WTC11 (cell line): ENCODE results near the gene MIDN. TPM values are rescaled to one million over a fixed set of nuclear protein-coding genes. Genes with fewer than 3 reads are reported as not detected.

ENCODE experiments used
- ATAC-seq: fragments of 200-7000 bp; cut with Tn5 transposase; 2 replicates; pipeline ENCODE4 v1.10.0; 2021; ENCODE audit warnings: mild to moderate bottlenecking, moderate library complexity
- CTCF ChIA-PET: fragments of 300-600 bp; sonication (Branson Sonifier 250); formaldehyde crosslinking; loops from one replicate; lab custom pipeline; 2021; ENCODE audit warnings: antibody characterized with exemption; lab: Charles Lee
- POLR2A ChIA-PET: fragments of 350-600 bp; sonication (Branson Sonifier 250); formaldehyde crosslinking; loops from one replicate; lab custom pipeline; 2021; ENCODE audit warnings: antibody characterized with exemption; lab: Charles Lee
- DNase-seq: peaks from one replicate; pipeline ENCODE4 v3.0.0; 2021; ENCODE audit warnings: low spot score
- H3K27ac Mint-ChIP-seq: 2 replicates; pipeline ENCODE4 v1.8.0; 2021; ENCODE audit warnings: mixed read lengths
- H3K27me3 Mint-ChIP-seq: 2 replicates; pipeline ENCODE4 v1.8.0; 2021; ENCODE audit warnings: low read depth, mild to moderate bottlenecking, moderate library complexity, mixed read lengths
- H3K36me3 Mint-ChIP-seq: 2 replicates; pipeline ENCODE4 v1.8.0; 2021; ENCODE audit warnings: mixed read lengths
- H3K4me1 Mint-ChIP-seq: 2 replicates; pipeline ENCODE4 v1.8.0; 2022; ENCODE audit warnings: mixed read lengths
- H3K4me3 Mint-ChIP-seq: 2 replicates; pipeline ENCODE4 v1.8.0; 2021; ENCODE audit warnings: mild to moderate bottlenecking, moderate library complexity, mixed read lengths
- H3K9me3 Mint-ChIP-seq: 2 replicates; pipeline ENCODE4 v1.8.0; 2021; ENCODE audit warnings: mixed read lengths
- AR ChIP-seq: fragments of 250-450 bp; sonication (Bioruptor Pico); IDR thresholded peaks from 2 replicates; pipeline ENCODE4 v1.9.0; 2021; ENCODE audit warnings: mild to moderate bottlenecking
- CREB1 ChIP-seq: sonication (generic); formaldehyde crosslinking; IDR thresholded peaks from 2 replicates; pipeline ENCODE4 v1.8.0; 2023; ENCODE audit warnings: mild to moderate bottlenecking, missing genetic modification reagents
- GABPB1 ChIP-seq: sonication (generic); formaldehyde crosslinking; IDR thresholded peaks from 2 replicates; pipeline ENCODE4 v1.8.1; 2023; ENCODE audit warnings: mild to moderate bottlenecking, missing genetic modification reagents
- GTF2I ChIP-seq: fragments of 250-450 bp; sonication (Bioruptor Pico); conservative IDR thresholded peaks from 2 replicates; pipeline ENCODE4 v1.4.0; 2021; ENCODE audit warnings: mild to moderate bottlenecking
- JUN ChIP-seq: sonication (generic); formaldehyde crosslinking; IDR thresholded peaks from 2 replicates; pipeline ENCODE4 v1.8.0; 2023; ENCODE audit warnings: mild to moderate bottlenecking, missing genetic modification reagents
- KAT7 ChIP-seq: sonication (generic); formaldehyde crosslinking; IDR thresholded peaks from 2 replicates; pipeline ENCODE4 v1.8.1; 2023; ENCODE audit warnings: missing genetic modification reagents, mild to moderate bottlenecking, borderline replicate concordance
- MAX ChIP-seq: sonication (generic); formaldehyde crosslinking; IDR thresholded peaks from 2 replicates; pipeline ENCODE4 v1.8.0; 2022; ENCODE audit warnings: mild to moderate bottlenecking, missing genetic modification reagents
- OVOL2 ChIP-seq: fragments of 250-450 bp; sonication (Bioruptor Pico); IDR thresholded peaks from 2 replicates; pipeline ENCODE4 v1.9.0; 2021; ENCODE audit warnings: mild to moderate bottlenecking, borderline replicate concordance
- RELA ChIP-seq: sonication (generic); formaldehyde crosslinking; IDR thresholded peaks from 2 replicates; pipeline ENCODE4 v1.8.1; 2022; ENCODE audit warnings: missing genetic modification reagents, mild to moderate bottlenecking, borderline replicate concordance
- TCF7 ChIP-seq: sonication (generic); formaldehyde crosslinking; IDR thresholded peaks from 2 replicates; pipeline ENCODE4 v1.8.0; 2022; ENCODE audit warnings: mild to moderate bottlenecking, low read depth, missing genetic modification reagents, moderate library complexity
- TEAD4 ChIP-seq: sonication (generic); formaldehyde crosslinking; IDR thresholded peaks from 2 replicates; pipeline ENCODE4 v1.8.0; 2022; ENCODE audit warnings: mild to moderate bottlenecking, missing genetic modification reagents
- TP53 ChIP-seq: sonication (generic); formaldehyde crosslinking; IDR thresholded peaks from 2 replicates; pipeline ENCODE4 v1.8.1; 2023; ENCODE audit warnings: mild to moderate bottlenecking, missing genetic modification reagents
- USF1 ChIP-seq: sonication (generic); formaldehyde crosslinking; IDR thresholded peaks from 2 replicates; pipeline ENCODE4 v1.8.0; 2022; ENCODE audit warnings: mild to moderate bottlenecking, missing genetic modification reagents
- ZNF219 ChIP-seq: sonication (generic); formaldehyde crosslinking; IDR thresholded peaks from 2 replicates; pipeline ENCODE4 v1.8.0; 2023; ENCODE audit warnings: missing genetic modification reagents, mild to moderate bottlenecking, borderline replicate concordance
- ZNF232 ChIP-seq: sonication (generic); formaldehyde crosslinking; IDR thresholded peaks from 2 replicates; pipeline ENCODE4 v1.8.0; 2022; ENCODE audit warnings: mild to moderate bottlenecking, missing genetic modification reagents
- ZNF416 ChIP-seq: fragments of 250-450 bp; sonication (Bioruptor Pico); IDR thresholded peaks from 2 replicates; pipeline ENCODE4 v1.9.0; 2021; ENCODE audit warnings: mild to moderate bottlenecking, inconsistent platforms
- total RNA-seq: library from RNA; stranded (reverse); gene quantifications from 3 replicates; pipeline ENCODE4 v1.2.3, GENCODE V29; 2021
- TF ChIP-seq, protein P1 (sequence below): sonication (generic); formaldehyde crosslinking; IDR thresholded peaks from 2 replicates; pipeline ENCODE4 v1.8.0; 2022; ENCODE audit warnings: missing genetic modification reagents
- TF ChIP-seq, protein P2 (sequence below): fragments of 250-450 bp; sonication (Bioruptor Pico); IDR thresholded peaks from 2 replicates; pipeline ENCODE4 v1.8.0; 2021; ENCODE audit warnings: mild to moderate bottlenecking
- TF ChIP-seq, protein P3 (sequence below): sonication (generic); formaldehyde crosslinking; IDR thresholded peaks from 2 replicates; pipeline ENCODE4 v1.8.1; 2023; ENCODE audit warnings: mild to moderate bottlenecking, moderate library complexity, missing genetic modification reagents
- TF ChIP-seq, protein P4 (sequence below): sonication (generic); formaldehyde crosslinking; IDR thresholded peaks from 2 replicates; pipeline ENCODE4 v1.8.1; 2022; ENCODE audit warnings: low read depth, missing genetic modification reagents, borderline replicate concordance
- TF ChIP-seq, protein P5 (sequence below): sonication (generic); formaldehyde crosslinking; conservative IDR thresholded peaks from 2 replicates; pipeline ENCODE4 v1.8.1; 2022; ENCODE audit warnings: mild to moderate bottlenecking, missing genetic modification reagents

MIDN gene
- total RNA-seq, 1 experiment from 2014 or later: 189 TPM

DNA sequence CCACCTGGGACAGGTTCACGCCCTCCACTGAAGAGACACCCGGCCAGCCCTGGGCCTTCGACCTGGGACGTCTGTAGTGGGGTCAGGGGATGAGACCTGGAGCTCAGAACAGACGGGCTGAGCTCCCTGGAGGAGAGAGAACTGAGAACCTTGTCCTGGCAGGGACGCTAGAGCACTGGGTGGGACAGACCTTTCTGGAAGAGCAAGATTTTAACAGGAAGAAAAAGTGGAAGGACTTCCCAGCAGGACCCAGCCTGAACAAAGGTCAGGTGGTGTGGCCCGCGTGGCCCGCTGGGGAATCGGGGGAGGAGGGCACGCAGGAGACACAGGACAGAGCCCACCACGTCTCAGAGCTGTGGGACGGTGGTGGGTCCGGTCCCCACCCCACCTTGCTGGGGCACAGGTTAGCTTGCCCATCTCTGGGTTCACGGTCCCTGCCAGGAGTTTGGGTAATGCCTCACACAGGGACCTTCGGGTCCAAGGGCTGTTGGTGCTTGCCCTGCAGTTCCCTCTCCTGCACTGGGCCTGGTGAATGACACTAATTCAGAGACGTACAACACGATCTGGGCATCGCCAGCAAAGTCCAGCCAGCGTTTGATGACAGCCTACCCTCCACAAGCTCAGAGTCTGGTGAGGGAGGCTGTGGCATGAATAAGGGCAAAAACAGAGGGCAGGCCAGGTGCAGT, 36.1 kb downstream of the MIDN start (continued):
- TF ChIP-seq AR (CRISPR knock-in tag): no peak
- no peak for TF ChIP-seq RELA (CRISPR knock-in tag)
- no peak for TF ChIP-seq TCF7
- TF ChIP-seq ZNF416 (CRISPR knock-in tag): no peak
- TF ChIP-seq GABPB1 (CRISPR knock-in tag): 0 out of 2 replicates have a peak, but pooled peaks have one; percentile 3
- TF ChIP-seq, protein P1, sequence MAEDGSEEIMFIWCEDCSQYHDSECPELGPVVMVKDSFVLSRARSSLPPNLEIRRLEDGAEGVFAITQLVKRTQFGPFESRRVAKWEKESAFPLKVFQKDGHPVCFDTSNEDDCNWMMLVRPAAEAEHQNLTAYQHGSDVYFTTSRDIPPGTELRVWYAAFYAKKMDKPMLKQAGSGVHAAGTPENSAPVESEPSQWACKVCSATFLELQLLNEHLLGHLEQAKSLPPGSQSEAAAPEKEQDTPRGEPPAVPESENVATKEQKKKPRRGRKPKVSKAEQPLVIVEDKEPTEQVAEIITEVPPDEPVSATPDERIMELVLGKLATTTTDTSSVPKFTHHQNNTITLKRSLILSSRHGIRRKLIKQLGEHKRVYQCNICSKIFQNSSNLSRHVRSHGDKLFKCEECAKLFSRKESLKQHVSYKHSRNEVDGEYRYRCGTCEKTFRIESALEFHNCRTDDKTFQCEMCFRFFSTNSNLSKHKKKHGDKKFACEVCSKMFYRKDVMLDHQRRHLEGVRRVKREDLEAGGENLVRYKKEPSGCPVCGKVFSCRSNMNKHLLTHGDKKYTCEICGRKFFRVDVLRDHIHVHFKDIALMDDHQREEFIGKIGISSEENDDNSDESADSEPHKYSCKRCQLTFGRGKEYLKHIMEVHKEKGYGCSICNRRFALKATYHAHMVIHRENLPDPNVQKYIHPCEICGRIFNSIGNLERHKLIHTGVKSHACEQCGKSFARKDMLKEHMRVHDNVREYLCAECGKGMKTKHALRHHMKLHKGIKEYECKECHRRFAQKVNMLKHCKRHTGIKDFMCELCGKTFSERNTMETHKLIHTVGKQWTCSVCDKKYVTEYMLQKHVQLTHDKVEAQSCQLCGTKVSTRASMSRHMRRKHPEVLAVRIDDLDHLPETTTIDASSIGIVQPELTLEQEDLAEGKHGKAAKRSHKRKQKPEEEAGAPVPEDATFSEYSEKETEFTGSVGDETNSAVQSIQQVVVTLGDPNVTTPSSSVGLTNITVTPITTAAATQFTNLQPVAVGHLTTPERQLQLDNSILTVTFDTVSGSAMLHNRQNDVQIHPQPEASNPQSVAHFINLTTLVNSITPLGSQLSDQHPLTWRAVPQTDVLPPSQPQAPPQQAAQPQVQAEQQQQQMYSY (CRISPR knock-in tag): peak; percentile 20; the same call in 1 of the 2 replicates
- no peak for TF ChIP-seq CREB1 (CRISPR knock-in tag)
- no peak for TF ChIP-seq OVOL2 (CRISPR knock-in tag)
- TF ChIP-seq TP53 (CRISPR knock-in tag): no peak

GRCh38 chr19:1284979-1285736, 36.8 kb downstream of the MIDN start:
- Mint-ChIP-seq H3K4me1 (peaks cover 13% of the 10 kb centered on the region), H3K9me3 (no peaks in the 10 kb centered on the region), H3K4me3 (peak overlapping the region; percentile 65), H3K27me3 (peaks cover 19% of the 10 kb centered on the region), H3K27ac (peak overlapping the region; percentile 45; the same call in 1 of the 2 replicates), H3K36me3 (no peaks in the 10 kb centered on the region)
- POLR2A ChIA-PET: interaction anchor here (0.9 kb wide), 1 partner anchor 16 kb away, joined by 3 read pairs; the partner anchor contains the start of gene CIRBP
- ATAC-seq (peak; percentile 46), DNase-seq (peak; percentile 54)
- CTCF ChIA-PET: interaction anchor here (0.6 to 2.8 kb wide), 5 partner anchors 10 to 103 kb away, joined by 3 to 15 read pairs (median 4); partner anchors contain the start of gene FAM174C
- TF ChIP-seq, protein P2, sequence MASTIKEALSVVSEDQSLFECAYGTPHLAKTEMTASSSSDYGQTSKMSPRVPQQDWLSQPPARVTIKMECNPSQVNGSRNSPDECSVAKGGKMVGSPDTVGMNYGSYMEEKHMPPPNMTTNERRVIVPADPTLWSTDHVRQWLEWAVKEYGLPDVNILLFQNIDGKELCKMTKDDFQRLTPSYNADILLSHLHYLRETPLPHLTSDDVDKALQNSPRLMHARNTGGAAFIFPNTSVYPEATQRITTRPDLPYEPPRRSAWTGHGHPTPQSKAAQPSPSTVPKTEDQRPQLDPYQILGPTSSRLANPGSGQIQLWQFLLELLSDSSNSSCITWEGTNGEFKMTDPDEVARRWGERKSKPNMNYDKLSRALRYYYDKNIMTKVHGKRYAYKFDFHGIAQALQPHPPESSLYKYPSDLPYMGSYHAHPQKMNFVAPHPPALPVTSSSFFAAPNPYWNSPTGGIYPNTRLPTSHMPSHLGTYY (CRISPR knock-in tag): no peak
- TF ChIP-seq OVOL2 (CRISPR knock-in tag): 0 out of 2 replicates have a peak, but pooled peaks have one; percentile 19
- TF ChIP-seq TEAD4 (CRISPR knock-in tag): no peak
- no peak for TF ChIP-seq GTF2I (CRISPR knock-in tag)
- no peak for TF ChIP-seq MAX (CRISPR knock-in tag)
- TF ChIP-seq KAT7 (CRISPR knock-in tag): no peak
- TF ChIP-seq RELA (CRISPR knock-in tag): no peak
- TF ChIP-seq, protein P3, sequence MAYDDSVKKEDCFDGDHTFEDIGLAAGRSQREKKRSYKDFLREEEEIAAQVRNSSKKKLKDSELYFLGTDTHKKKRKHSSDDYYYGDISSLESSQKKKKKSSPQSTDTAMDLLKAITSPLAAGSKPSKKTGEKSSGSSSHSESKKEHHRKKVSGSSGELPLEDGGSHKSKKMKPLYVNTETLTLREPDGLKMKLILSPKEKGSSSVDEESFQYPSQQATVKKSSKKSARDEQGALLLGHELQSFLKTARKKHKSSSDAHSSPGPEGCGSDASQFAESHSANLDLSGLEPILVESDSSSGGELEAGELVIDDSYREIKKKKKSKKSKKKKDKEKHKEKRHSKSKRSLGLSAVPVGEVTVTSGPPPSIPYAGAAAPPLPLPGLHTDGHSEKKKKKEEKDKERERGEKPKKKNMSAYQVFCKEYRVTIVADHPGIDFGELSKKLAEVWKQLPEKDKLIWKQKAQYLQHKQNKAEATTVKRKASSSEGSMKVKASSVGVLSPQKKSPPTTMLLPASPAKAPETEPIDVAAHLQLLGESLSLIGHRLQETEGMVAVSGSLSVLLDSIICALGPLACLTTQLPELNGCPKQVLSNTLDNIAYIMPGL: peak; percentile 37; the same call in 1 of the 2 replicates
- TF ChIP-seq JUN: no peak
- TF ChIP-seq, protein P4, sequence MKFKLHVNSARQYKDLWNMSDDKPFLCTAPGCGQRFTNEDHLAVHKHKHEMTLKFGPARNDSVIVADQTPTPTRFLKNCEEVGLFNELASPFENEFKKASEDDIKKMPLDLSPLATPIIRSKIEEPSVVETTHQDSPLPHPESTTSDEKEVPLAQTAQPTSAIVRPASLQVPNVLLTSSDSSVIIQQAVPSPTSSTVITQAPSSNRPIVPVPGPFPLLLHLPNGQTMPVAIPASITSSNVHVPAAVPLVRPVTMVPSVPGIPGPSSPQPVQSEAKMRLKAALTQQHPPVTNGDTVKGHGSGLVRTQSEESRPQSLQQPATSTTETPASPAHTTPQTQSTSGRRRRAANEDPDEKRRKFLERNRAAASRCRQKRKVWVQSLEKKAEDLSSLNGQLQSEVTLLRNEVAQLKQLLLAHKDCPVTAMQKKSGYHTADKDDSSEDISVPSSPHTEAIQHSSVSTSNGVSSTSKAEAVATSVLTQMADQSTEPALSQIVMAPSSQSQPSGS (CRISPR knock-in tag): no peak
- TF ChIP-seq ZNF232: no peak
- TF ChIP-seq USF1: no peak
- TF ChIP-seq, protein P5, sequence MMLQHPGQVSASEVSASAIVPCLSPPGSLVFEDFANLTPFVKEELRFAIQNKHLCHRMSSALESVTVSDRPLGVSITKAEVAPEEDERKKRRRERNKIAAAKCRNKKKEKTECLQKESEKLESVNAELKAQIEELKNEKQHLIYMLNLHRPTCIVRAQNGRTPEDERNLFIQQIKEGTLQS (CRISPR knock-in tag): no peak
- no peak for TF ChIP-seq ZNF219 (CRISPR knock-in tag)
